HepG2 (cell line): ENCODE measurements around the gene SECTM1. TPM values are rescaled to one million over a fixed set of nuclear protein-coding genes. Genes with fewer than 3 reads are reported as not detected.
A peak's percentile ranks its signal among the peaks of the same experiment; 100 is the strongest.

Experiments
- FOSL1 ChIP-seq: sonication (generic); formaldehyde crosslinking; IDR thresholded peaks from 2 replicates; pipeline ENCODE4 v1.9.0; 2021; ENCODE audit warnings: missing genetic modification reagents, borderline replicate concordance
- FOXA1 ChIP-seq, 2 experiments: fragments of 450-650 bp in 1 of 2; sonication (generic) in 1 of 2; formaldehyde crosslinking in 1 of 2; IDR thresholded peaks; 2 replicates each; pipeline versions ENCODE4 v1.4.0 to v1.6.1; 2016 to 2020; ENCODE audit warnings: missing genetic modification reagents in 1 of 2
- HNRNPUL1 ChIP-seq: fragments of 200-400 bp; formaldehyde crosslinking; IDR thresholded peaks from 2 replicates; pipeline ENCODE4 v1.6.1; 2017; ENCODE audit warnings: low read depth, mild to moderate bottlenecking, low read length, moderate library complexity
- ISX ChIP-seq: sonication (generic); formaldehyde crosslinking; conservative IDR thresholded peaks from 2 replicates; pipeline ENCODE4 v1.5.0; 2020; ENCODE audit warnings: missing genetic modification reagents
- NPAS2 ChIP-seq: sonication (generic); formaldehyde crosslinking; IDR thresholded peaks from 2 replicates; pipeline ENCODE4 v1.8.0; 2022; ENCODE audit warnings: mild to moderate bottlenecking, missing genetic modification reagents, borderline replicate concordance
- RBAK ChIP-seq: sonication (generic); formaldehyde crosslinking; IDR thresholded peaks from 2 replicates; pipeline ENCODE4 v1.5.1; 2020; ENCODE audit warnings: mild to moderate bottlenecking, missing genetic modification reagents
- RXRB ChIP-seq: IDR thresholded peaks from 2 replicates; pipeline ENCODE4 v1.6.1; 2016; ENCODE audit warnings: borderline replicate concordance, missing genetic modification reagents, missing compliant biosample characterization
- SKIL ChIP-seq: sonication (generic); formaldehyde crosslinking; IDR thresholded peaks from 2 replicates; pipeline ENCODE4 v1.8.0; 2022; ENCODE audit warnings: missing genetic modification reagents, mild to moderate bottlenecking, moderate library complexity, borderline replicate concordance
- SOX5 ChIP-seq: IDR thresholded peaks from 2 replicates; pipeline ENCODE4 v1.6.1; 2016; ENCODE audit warnings: borderline replicate concordance
- SP140L ChIP-seq: sonication (generic); formaldehyde crosslinking; IDR thresholded peaks from 2 replicates; pipeline ENCODE4 v1.4.0; 2020; ENCODE audit warnings: missing genetic modification reagents, borderline replicate concordance
- TRIM24 ChIP-seq: sonication (generic); formaldehyde crosslinking; IDR thresholded peaks from 2 replicates; pipeline ENCODE4 v1.8.0; 2022; ENCODE audit warnings: mild to moderate bottlenecking, missing genetic modification reagents
- ZFP41 ChIP-seq: sonication (generic); formaldehyde crosslinking; IDR thresholded peaks from 2 replicates; pipeline ENCODE4 v1.4.0; 2020; ENCODE audit warnings: mild to moderate bottlenecking, missing genetic modification reagents, borderline replicate concordance
- ZNF24 ChIP-seq: fragments of 450-650 bp; IDR thresholded peaks from 2 replicates; pipeline ENCODE4 v1.6.1; 2017; ENCODE audit warnings: antibody characterized with exemption, mild to moderate bottlenecking
- ZNF331 ChIP-seq: sonication (generic); formaldehyde crosslinking; IDR thresholded peaks from 2 replicates; pipeline ENCODE4 v1.4.0; 2020; ENCODE audit warnings: missing genetic modification reagents
- ZNF33A ChIP-seq: sonication (generic); formaldehyde crosslinking; IDR thresholded peaks from 2 replicates; pipeline ENCODE4 v1.5.1; 2020; ENCODE audit warnings: missing genetic modification reagents, mild to moderate bottlenecking, moderate library complexity, borderline replicate concordance
- ZNF496 ChIP-seq: sonication (generic); formaldehyde crosslinking; IDR thresholded peaks from 2 replicates; pipeline ENCODE4 v1.8.1; 2023; ENCODE audit warnings: mild to moderate bottlenecking, moderate library complexity, missing genetic modification reagents; ENCODE audit not compliant: insufficient replicate concordance
- ZNF501 ChIP-seq: sonication (generic); formaldehyde crosslinking; IDR thresholded peaks from 2 replicates; pipeline ENCODE4 v1.5.1; 2020; ENCODE audit warnings: mild to moderate bottlenecking, moderate library complexity, missing genetic modification reagents
- ZNF619 ChIP-seq: sonication (generic); formaldehyde crosslinking; IDR thresholded peaks from 2 replicates; pipeline ENCODE4 v1.4.0; 2020; ENCODE audit warnings: mild to moderate bottlenecking, missing genetic modification reagents
- polyA plus RNA-seq, 8 experiments: library from polyadenylated mRNA; depleted of rRNA in 3 of 8; stranded (reverse) in 7 of 8; unstranded in 1 of 8; fragments of >200 nt; fragmentation: Illumina TruSeq in 4 of 8; extraction: Trizol in 4 of 8; gene quantifications; 2 replicates each; pipeline versions ENCODE4 v1.2.1 to v1.2.3, GENCODE V29; 2011 to 2016; ENCODE audit warnings: low read depth in 4 of 8, missing spikeins in 1 of 8, mixed read lengths in 1 of 8; ENCODE audit not compliant: insufficient read depth in 1 of 8
- total RNA-seq, 5 experiments: library from RNA; depleted of rRNA; stranded (reverse); fragments of >200 nt; fragmentation: Illumina TruSeq; extraction: Trizol; gene quantifications; 2 replicates each; pipeline ENCODE4 v1.2.3, GENCODE V29; 2016; ENCODE audit warnings: low read depth in 1 of 5
- TF ChIP-seq, protein P1 (sequence below): sonication (generic); formaldehyde crosslinking; IDR thresholded peaks from 2 replicates; pipeline ENCODE4 v1.5.0; 2020; ENCODE audit warnings: mild to moderate bottlenecking, missing genetic modification reagents, borderline replicate concordance

Gene SECTM1
- total and polyA plus RNA-seq, 2 of the 13 experiments (the other 11 are each of a cell fraction or from before 2014, with no cell fraction given): 3.5 to 5.3 TPM

DNA sequence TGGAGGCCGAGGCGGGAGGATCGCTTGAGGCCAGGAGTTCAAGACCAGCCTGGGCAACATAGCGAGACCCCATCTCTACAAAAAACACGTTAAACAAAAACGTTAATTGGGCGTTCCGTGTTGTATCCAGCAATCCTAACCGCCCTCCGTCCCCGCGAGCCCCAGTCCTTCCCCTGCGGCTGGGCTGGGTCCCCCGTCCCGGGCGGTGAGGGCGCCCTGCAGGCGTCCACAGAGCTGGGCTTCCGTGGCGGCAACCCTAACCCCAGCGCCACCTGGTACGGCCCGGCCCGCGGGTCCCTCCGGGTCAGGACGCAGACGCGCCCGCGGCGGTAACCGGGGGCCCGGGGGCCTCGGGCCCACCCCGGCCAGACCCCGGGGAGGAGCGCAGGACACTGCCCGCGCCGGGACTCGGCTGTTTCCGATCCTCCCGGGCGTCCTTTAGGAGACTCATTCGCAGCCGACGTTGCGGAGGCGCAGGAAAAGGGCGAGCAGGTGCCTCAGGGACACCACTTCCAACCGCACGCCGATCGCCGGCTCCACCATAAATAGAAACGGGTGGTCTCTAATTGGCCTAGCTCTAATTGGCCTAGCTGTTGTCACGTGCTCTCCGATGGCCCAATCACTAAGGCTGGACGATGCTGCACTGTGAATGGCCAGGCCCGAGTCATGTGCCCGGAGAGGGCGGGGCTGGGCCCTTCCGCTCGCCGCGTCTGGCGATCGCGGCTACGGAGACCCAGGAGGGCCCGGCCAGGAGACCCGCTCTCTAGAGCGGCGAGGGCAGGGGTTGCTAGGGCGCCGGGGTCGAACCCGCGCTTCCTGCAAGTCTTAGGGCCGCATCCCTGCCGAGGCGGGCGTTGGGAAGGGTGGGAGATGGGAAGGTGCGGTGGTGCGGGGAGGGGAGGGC is 41.1 kb downstream of the SECTM1 start (continued):
- peak; percentile 72; the same call in 1 of the 2 replicates for TF ChIP-seq ISX (CRISPR knock-in tag)
- no peak for TF ChIP-seq HNRNPUL1
- TF ChIP-seq ZNF501: peak; percentile 87; the same call in 1 of the 2 replicates
- TF ChIP-seq FOXA1 (IDR thresholded peaks at IDR 0.05): no peak
- no peak for TF ChIP-seq FOXA1 (CRISPR knock-in tag; IDR thresholded peaks at IDR 0.05)
- TF ChIP-seq ZNF331: peak; percentile 53
- TF ChIP-seq ZNF24: peak; percentile 14; the same call in 1 of the 2 replicates
- TF ChIP-seq SOX5 (CRISPR knock-in tag): 0 out of 2 replicates have a peak, but pooled peaks have one; percentile 25
- 0 out of 2 replicates have a peak, but pooled peaks have one; percentile 73 for TF ChIP-seq SP140L (CRISPR knock-in tag)
- no peak for TF ChIP-seq ZNF33A (CRISPR knock-in tag)
- TF ChIP-seq ZNF619 (CRISPR knock-in tag): peak; percentile 87; the same call in 1 of the 2 replicates
- no peak for TF ChIP-seq NPAS2 (CRISPR knock-in tag)
- TF ChIP-seq TRIM24 (CRISPR knock-in tag): no peak
- peak; percentile 71 for TF ChIP-seq RXRB
- TF ChIP-seq FOSL1 (CRISPR knock-in tag): no peak
- TF ChIP-seq ZFP41 (CRISPR knock-in tag): peak; percentile 97
- peak; percentile 13 for TF ChIP-seq SKIL (CRISPR knock-in tag)
- TF ChIP-seq, protein P1, sequence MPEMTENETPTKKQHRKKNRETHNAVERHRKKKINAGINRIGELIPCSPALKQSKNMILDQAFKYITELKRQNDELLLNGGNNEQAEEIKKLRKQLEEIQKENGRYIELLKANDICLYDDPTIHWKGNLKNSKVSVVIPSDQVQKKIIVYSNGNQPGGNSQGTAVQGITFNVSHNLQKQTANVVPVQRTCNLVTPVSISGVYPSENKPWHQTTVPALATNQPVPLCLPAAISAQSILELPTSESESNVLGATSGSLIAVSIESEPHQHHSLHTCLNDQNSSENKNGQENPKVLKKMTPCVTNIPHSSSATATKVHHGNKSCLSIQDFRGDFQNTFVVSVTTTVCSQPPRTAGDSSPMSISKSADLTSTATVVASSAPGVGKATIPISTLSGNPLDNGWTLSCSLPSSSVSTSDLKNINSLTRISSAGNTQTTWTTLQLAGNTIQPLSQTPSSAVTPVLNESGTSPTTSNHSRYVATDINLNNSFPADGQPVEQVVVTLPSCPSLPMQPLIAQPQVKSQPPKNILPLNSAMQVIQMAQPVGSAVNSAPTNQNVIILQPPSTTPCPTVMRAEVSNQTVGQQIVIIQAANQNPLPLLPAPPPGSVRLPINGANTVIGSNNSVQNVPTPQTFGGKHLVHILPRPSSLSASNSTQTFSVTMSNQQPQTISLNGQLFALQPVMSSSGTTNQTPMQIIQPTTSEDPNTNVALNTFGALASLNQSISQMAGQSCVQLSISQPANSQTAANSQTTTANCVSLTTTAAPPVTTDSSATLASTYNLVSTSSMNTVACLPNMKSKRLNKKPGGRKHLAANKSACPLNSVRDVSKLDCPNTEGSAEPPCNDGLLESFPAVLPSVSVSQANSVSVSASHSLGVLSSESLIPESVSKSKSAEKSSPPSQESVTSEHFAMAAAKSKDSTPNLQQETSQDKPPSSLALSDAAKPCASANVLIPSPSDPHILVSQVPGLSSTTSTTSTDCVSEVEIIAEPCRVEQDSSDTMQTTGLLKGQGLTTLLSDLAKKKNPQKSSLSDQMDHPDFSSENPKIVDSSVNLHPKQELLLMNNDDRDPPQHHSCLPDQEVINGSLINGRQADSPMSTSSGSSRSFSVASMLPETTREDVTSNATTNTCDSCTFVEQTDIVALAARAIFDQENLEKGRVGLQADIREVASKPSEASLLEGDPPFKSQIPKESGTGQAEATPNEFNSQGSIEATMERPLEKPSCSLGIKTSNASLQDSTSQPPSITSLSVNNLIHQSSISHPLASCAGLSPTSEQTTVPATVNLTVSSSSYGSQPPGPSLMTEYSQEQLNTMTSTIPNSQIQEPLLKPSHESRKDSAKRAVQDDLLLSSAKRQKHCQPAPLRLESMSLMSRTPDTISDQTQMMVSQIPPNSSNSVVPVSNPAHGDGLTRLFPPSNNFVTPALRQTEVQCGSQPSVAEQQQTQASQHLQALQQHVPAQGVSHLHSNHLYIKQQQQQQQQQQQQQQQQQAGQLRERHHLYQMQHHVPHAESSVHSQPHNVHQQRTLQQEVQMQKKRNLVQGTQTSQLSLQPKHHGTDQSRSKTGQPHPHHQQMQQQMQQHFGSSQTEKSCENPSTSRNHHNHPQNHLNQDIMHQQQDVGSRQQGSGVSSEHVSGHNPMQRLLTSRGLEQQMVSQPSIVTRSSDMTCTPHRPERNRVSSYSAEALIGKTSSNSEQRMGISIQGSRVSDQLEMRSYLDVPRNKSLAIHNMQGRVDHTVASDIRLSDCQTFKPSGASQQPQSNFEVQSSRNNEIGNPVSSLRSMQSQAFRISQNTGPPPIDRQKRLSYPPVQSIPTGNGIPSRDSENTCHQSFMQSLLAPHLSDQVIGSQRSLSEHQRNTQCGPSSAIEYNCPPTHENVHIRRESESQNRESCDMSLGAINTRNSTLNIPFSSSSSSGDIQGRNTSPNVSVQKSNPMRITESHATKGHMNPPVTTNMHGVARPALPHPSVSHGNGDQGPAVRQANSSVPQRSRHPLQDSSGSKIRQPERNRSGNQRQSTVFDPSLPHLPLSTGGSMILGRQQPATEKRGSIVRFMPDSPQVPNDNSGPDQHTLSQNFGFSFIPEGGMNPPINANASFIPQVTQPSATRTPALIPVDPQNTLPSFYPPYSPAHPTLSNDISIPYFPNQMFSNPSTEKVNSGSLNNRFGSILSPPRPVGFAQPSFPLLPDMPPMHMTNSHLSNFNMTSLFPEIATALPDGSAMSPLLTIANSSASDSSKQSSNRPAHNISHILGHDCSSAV: no peak
- no peak for TF ChIP-seq RBAK
- no peak for TF ChIP-seq ZNF496 (CRISPR knock-in tag)
